ENCODE measurements around the gene FOXP1. TPM values are rescaled to one million over a fixed set of nuclear protein-coding genes. Genes with fewer than 3 reads are reported as not detected.

FOXP1 gene
- total RNA-seq, 1 donor from 2014 or later, result 26.1 TPM

DNA sequence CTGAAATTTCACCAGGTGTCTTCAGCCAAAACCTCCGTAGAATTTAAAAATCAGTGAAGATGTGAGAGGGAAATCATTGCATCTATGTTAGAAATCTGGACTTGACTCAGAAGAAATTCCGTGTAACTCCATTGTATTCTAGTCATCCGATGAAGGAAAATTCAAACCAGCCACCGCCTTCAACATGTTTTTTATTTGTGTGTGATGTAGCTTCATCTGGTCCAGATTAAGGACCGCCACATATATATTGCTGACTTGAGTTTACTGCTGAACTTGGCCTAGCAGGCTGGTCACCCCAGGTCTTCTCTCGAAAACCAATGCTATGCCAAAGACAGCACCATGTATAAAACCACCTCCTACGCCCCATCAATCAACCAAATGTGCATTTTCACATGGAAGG, 120.9 kb downstream of the FOXP1 start:
- DNase-seq (ENCODE audit: low read depth), result no peak
- TF ChIP-seq, protein P1, sequence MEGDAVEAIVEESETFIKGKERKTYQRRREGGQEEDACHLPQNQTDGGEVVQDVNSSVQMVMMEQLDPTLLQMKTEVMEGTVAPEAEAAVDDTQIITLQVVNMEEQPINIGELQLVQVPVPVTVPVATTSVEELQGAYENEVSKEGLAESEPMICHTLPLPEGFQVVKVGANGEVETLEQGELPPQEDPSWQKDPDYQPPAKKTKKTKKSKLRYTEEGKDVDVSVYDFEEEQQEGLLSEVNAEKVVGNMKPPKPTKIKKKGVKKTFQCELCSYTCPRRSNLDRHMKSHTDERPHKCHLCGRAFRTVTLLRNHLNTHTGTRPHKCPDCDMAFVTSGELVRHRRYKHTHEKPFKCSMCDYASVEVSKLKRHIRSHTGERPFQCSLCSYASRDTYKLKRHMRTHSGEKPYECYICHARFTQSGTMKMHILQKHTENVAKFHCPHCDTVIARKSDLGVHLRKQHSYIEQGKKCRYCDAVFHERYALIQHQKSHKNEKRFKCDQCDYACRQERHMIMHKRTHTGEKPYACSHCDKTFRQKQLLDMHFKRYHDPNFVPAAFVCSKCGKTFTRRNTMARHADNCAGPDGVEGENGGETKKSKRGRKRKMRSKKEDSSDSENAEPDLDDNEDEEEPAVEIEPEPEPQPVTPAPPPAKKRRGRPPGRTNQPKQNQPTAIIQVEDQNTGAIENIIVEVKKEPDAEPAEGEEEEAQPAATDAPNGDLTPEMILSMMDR (conservative IDR thresholded peaks at IDR 0.05; ENCODE audit: low read depth, low read length), result no peak
- H3K4me3 ChIP-seq (ENCODE audit: low read depth, low read length), result no peak overlapping the region

DNA sequence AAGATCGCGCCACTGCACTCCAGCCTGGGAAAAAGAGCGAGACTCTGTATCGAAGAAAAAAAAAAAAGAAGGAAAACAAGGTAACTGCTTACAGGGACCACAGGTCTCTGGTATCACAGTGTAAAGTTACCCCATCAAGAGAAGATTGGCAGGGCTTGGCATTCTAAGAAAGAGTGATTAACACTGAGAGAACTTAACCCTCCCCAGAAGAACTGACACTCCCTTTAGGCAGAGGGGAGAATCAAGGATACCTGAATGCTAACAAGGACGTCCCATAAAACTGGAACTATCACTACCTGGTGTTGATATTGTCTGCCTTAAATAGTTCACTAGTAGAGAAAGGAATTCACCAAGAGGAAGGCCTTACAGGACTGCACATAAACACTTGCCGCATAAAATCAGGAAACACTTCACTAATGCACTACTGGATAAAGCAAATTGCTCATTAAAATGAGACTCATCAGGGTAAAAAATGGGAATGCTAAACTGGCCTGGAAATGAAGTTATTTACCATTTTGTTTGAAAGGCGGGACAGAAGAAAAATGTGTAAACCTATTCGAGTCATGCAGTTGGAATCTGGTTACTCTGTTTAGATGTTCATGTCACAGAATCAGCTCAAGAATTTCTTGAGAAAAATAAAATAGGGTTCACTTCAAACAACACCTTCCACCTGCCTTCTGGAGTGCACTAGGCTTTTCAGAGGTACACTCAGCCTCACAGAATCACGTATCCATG, 121.6 kb downstream of the FOXP1 start:
- no peak for DNase-seq (ENCODE audit: low read depth)
- TF ChIP-seq, protein P1 (conservative IDR thresholded peaks at IDR 0.05; ENCODE audit: low read depth, low read length), result no peak
- no peak overlapping the region for H3K4me3 ChIP-seq (ENCODE audit: low read depth, low read length)

DNA sequence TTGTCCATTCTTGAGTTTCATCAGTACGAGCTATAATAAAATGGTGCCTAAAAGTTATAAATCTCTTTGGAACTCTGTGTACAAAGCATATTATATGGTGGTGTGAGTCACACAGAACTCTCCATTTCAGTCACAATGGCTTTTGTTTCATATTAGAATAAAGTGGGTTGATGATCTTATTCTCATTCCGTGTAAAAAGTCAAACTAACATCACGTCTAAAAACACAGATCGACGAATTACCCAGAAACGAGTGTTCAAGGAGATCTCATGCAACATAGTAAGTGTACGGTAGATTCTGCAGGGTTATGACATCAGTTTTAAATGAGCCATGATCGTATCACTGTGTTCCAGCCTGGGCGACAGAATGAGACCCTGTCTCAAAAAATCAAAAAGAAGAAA, 122.4 kb downstream of the FOXP1 start:
- H3K4me3 ChIP-seq (ENCODE audit: low read depth, low read length), result no peak overlapping the region
- no peak for DNase-seq (ENCODE audit: low read depth)
- TF ChIP-seq, protein P1 (conservative IDR thresholded peaks at IDR 0.05; ENCODE audit: low read depth, low read length), result no peak

DNA sequence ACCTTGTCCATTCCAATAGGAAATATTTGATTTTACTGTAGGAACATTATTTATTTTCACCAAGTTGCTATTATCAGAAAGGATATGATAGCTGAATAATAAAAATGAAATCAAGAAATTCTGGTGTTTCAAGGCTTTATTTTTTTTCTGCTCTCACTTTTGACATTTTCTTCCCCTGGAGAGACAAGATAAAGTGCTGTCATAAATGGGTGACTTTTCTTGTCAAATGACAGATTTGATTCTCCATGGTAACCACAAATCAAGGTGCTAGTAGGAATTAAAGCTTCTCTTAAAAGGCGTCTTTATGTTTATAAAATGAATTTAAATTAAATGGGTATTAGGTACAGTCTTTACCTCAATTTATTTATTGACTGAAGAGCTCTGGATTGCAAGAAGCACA, 124.6 kb downstream of the FOXP1 start:
- H3K4me3 ChIP-seq (ENCODE audit: low read depth, low read length), result no peak overlapping the region

DNA sequence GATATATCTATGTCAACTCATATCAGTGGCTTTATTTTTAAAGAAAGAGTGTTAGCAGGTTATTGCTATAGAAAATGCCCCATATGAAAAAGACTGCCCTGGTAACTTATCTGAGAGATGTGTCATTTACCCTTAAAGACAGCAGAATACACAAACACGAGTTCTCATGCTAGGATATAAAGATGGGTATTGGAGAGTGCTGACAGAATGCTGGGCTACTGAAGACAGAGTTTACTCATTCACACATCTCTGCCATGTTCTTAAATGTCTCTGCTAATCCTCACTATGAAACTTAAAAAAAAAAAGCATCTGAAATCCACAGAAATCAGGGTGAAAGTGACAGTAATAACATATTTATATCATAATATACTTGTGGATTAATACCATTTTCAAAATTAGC, 126.7 kb downstream of the FOXP1 start:
- no peak for DNase-seq (ENCODE audit: low read depth)
- no peak overlapping the region for H3K4me3 ChIP-seq (ENCODE audit: low read depth, low read length)
- TF ChIP-seq, protein P1 (conservative IDR thresholded peaks at IDR 0.05; ENCODE audit: low read depth, low read length), result no peak

More for the DNA sequence above, 124.6 kb downstream of the FOXP1 start:
- DNase-seq (ENCODE audit: low read depth), result no peak
- TF ChIP-seq, protein P1 (conservative IDR thresholded peaks at IDR 0.05; ENCODE audit: low read depth, low read length), result no peak

DNA sequence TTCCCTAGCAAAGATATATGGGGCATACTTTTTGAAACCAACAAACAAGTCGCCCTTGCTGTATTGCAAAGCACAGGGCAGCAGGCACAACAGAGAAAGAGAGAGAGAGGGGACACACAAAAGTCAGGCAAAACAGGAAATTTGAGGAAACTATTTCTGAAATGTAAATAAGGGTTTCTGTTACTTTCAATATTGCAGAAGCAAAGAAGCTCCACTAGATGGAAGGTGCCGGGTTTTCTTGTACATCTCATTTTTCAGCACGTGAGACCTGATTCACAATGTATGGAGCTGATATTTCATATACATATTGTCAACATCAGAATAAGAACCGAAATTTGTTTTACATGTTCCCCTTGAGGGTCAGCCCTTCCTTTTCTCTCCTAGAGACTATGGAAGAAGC, 127.4 kb downstream of the FOXP1 start:
- no peak overlapping the region for H3K4me3 ChIP-seq (ENCODE audit: low read depth, low read length)
- TF ChIP-seq, protein P1 (conservative IDR thresholded peaks at IDR 0.05; ENCODE audit: low read depth, low read length), result no peak
- no peak for DNase-seq (ENCODE audit: low read depth)
